ENCODE data around the gene SHF.

The SHF gene

GRCh38 chr15:45201557-45201859, 13.7 kb upstream of the SHF start (continued):
- TF ChIP-seq ZNF654 (tag by site-specific recombination; IDR thresholded peaks at IDR 0.05; ENCODE audit: low read depth): no peak
- TF ChIP-seq ZNF658 (tag by site-specific recombination; IDR thresholded peaks at IDR 0.05): no peak
- no peak for TF ChIP-seq ZFHX2 (tag by site-specific recombination; conservative IDR thresholded peaks at IDR 0.05)
- no peak for TF ChIP-seq ZNF335 (tag by site-specific recombination; conservative IDR thresholded peaks at IDR 0.05)
- no peak for TF ChIP-seq ZNF843 (tag by site-specific recombination; IDR thresholded peaks at IDR 0.05)
- no peak for TF ChIP-seq ZNF221 (tag by site-specific recombination; IDR thresholded peaks at IDR 0.05; ENCODE audit: borderline replicate concordance)
- no peak for TF ChIP-seq SALL2 (tag by site-specific recombination; IDR thresholded peaks at IDR 0.05; ENCODE audit: borderline replicate concordance)
- TF ChIP-seq PRDM1 (tag by site-specific recombination; IDR thresholded peaks at IDR 0.05): no peak
- TF ChIP-seq ZNF426 (tag by site-specific recombination; IDR thresholded peaks at IDR 0.05): no peak

GRCh38 chr15:45200799-45201556, 13.2 kb upstream of the SHF start:
- no peaks in the 10 kb centered on the region for H3K4me1 ChIP-seq (ENCODE audit: control insufficient read depth, insufficient read depth, low read length)
- H3K4me3 ChIP-seq (ENCODE audit: low read depth, low read length): peak overlapping the region; percentile 72
- H3K27ac ChIP-seq (ENCODE audit: extremely low read depth, low read depth, low read length): peak overlapping the region; percentile 56
- ChIA-PET POLR2A (interaction anchor here (0.5 to 2.3 kb wide), 9 partner anchors 9 to 313 kb away, joined by 3 to 14 read pairs (median 6); partner anchors contain the start of gene SHF), CTCF (interaction anchor here (0.5 to 6.3 kb wide), 7 partner anchors 25 to 229 kb away, joined by 3 to 60 read pairs (median 3); a partner anchor contains a TSS)
- no peaks in the 10 kb centered on the region for H3K36me3 ChIP-seq (ENCODE audit: control insufficient read depth in 2 of 2, insufficient read depth in 1 of 2, low read length in 2 of 2)
- no peaks in the 10 kb centered on the region for H3K9me3 ChIP-seq (ENCODE audit: control insufficient read depth, insufficient read depth, low read depth, low read length)
- TF ChIP-seq HIC1 (tag by site-specific recombination; IDR thresholded peaks at IDR 0.05): no peak
- no peak for TF ChIP-seq ZNF843 (tag by site-specific recombination; IDR thresholded peaks at IDR 0.05)
- no peak for TF ChIP-seq ZNF211 (tag by site-specific recombination; IDR thresholded peaks at IDR 0.05; ENCODE audit: low read depth)
- no peak for TF ChIP-seq ZNF146 (tag by site-specific recombination; IDR thresholded peaks at IDR 0.05)
- no peak for TF ChIP-seq ZNF707 (tag by site-specific recombination; IDR thresholded peaks at IDR 0.05)
- no peak for TF ChIP-seq ZFHX2 (tag by site-specific recombination; conservative IDR thresholded peaks at IDR 0.05)
- TF ChIP-seq PRDM4 (tag by site-specific recombination; IDR thresholded peaks at IDR 0.05): no peak
- no peak for TF ChIP-seq ZNF302 (tag by site-specific recombination; IDR thresholded peaks at IDR 0.05; ENCODE audit: low read depth)
- no peak for TF ChIP-seq ZNF239 (tag by site-specific recombination; IDR thresholded peaks at IDR 0.05)
- peak; percentile 58 for TF ChIP-seq ZFP69B (tag by site-specific recombination; IDR thresholded peaks at IDR 0.05)
- TF ChIP-seq SP3 (tag by site-specific recombination; IDR thresholded peaks at IDR 0.05): no peak; the same call in 1 of the 2 replicates
- no peak for TF ChIP-seq PRDM10 (tag by site-specific recombination; IDR thresholded peaks at IDR 0.05)
- no peak for TF ChIP-seq ZNF404 (tag by site-specific recombination; IDR thresholded peaks at IDR 0.05)
- no peak for TF ChIP-seq ZBTB11 (tag by site-specific recombination; conservative IDR thresholded peaks at IDR 0.05; ENCODE audit: low read depth)
- no peak for TF ChIP-seq INSM2 (tag by site-specific recombination; IDR thresholded peaks at IDR 0.05)
